Measurements from ENCODE around the gene CCDC187.
"Not testable (repeated sequence)": the region's sequence is repeated elsewhere in the genome, so short reads cannot be mapped to it uniquely, and the experiment has no call there.

The CCDC187 gene

DNA sequence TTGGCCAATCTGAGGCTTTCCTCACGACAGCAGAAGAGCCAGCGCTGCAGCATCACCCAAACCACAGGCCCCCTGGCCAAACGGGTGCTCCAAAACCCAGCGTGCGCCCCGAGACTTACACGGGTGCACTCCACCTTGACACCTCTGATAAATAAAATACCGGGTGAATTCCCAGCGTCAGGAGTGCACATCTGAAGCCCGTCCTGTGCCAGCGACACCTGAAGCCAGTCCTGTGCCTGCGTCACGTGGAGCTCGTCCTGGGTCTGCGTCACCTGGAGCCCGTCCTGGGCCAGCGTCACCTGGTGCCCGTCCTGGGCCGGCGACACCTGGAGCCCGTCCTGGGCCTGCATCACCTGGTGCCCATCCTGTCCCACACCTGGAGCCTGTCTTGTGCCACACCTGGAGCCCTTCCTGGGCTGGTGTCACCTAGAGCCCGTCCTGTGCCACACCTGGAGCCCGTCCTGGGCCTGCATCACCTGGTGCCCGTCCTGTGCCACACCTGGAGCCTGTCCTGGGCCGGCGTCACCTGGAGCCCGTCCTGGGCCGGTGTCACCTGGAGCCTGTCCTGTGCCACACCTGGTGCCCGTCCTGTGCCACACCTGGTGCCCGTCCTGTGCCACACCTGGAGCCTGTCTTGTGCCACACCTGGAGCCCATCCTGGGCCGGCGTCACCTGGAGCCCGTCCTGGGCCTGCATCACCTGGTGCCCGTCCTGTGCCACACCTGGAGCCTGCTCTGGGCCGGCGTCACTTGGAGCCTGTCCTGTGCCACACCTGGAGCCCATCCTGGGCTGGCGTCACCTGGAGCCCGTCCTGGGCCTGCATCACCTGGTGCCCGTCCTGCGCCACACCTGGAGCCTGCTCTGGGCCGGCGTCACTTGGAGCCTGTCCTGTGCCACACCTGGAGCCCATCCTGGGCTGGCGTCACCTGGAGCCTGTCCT, 67.2 kb downstream of the CCDC187 start:
- not testable (repeated sequence) for DNase-seq

DNA sequence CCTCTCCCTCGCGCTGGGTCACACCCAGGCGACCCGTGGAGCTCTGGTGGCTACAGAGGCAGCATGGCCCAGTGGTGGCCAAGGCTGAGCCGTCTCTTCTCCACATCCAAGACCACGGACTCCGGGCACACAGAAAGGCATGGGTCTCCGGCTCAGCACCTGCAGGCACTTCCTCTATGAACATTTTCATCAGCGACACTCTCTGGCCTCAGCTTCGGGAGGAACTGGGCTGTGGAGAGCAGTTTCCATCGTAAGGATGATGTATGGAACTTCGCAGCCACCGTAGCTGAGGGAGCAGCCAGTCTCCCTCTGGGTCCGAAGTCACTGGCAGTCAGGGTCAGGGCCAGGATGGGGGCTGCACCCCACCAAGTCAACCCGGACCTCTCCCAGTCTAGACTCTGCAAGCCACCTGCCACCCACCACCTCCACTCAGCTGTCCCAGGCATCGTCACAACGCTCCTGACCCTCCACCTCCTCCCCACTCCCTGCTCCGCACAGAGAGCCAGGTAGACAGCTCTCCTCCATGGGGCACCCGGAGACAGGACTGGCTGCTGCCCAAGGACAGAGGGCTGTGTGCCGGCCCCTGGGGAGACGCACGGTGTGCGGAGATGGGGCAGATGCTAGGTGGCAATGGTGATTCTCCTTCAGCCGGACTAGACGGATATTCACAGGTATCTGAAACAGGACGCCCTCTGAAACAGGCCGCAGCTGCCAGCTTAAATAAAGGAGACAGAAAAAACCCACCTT, 68.0 kb downstream of the CCDC187 start:
- DNase-seq = no peak

DNA sequence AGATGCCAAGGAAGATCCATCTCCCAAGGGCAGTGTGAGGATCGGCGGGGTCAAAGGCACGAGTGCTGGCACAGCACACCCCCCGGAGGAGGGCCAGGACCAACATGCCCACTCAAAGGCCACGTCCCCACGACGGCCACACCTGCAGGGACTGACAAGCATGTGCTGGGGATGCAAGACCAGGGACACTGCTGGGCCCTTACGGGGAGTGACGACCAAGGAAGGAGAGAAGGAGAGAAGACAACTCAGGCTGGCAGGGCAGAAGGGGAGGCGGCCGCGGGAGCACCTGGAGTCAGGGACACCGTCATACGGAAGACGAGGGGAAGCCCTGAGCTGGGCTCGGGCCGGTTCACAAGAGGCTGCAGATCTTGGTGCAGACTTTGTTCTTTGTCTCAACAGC, 68.7 kb downstream of the CCDC187 start:
- DNase-seq = no peak

DNA sequence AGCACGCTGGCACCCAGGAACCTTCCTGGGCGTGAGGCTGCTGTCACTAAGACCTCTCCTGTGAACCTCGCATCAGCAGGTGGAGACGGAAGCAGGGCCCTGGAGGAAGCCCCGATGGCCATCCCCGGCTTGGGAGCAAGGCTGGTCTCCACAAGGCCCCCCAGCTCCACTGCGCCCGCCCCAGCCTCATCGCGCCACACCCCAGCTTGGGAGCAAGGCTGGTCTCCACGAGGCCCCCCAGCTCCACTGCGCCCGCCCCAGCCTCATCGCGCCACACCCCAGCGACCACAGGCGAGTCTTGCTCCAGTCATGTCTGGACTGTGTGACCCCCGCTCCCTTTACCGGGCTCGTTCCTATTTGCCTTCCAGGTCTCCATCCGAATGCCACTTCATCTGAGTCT, 69.3 kb downstream of the CCDC187 start:
- DNase-seq = no peak

DNA sequence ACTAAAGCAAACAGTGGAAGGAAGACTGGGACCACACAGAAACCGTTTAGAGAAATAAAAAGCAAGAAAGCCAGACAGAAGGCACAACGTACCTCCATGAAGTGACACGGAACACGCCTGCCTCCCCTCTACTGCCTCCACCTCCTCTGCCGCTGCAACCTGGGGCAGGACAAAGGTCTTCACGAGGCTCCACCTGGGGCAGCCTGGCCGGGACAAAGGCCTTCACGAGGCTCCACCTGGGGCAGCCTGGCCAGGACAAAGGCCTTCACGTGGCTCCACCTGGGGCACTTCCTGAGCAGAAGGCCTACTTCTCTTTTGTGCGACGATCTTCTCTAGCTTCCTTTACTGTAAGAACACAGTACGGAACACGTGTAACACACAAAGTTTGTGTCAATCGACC, 70.0 kb downstream of the CCDC187 start:
- DNase-seq = no peak

DNA sequence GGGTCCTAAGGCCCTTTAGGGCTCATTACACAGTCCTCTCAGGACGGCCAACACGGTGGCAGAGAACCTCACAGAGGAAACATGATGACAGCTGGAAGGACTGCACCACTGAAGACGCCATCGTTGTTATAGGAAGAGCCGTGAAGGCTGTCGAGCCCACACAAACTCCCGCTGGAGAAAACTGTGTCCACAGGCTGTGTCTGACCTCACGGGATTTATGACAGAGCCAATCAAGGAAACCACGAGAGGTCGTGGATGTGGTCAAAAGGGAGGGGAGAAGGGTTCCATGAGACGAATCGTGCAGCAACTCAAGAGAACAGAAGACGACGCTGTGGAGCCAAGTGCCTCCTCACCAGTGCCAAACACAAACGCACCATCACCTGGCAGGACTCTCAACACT, 70.5 kb downstream of the CCDC187 start:
- no peak for DNase-seq

DNA sequence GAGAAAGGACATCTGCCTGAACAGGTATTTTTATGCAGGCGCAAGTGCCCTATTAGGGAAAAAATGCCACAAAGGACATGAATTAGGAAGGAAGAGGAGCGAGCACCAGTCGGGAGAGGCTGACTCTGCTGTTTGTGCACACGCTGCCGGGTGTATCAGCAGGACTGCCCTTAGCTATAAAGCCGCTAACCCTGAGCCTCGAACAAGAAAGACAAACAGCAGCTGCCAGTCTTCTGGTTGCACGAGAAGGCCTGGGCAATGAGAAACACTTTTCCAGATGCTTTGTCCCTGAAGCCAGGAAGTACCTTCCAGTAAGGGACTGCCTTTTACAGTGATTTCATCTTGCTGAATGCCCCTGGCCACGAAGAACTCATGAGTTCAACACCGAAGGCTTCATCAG, 70.9 kb downstream of the CCDC187 start:
- DNase-seq = no peak

DNA sequence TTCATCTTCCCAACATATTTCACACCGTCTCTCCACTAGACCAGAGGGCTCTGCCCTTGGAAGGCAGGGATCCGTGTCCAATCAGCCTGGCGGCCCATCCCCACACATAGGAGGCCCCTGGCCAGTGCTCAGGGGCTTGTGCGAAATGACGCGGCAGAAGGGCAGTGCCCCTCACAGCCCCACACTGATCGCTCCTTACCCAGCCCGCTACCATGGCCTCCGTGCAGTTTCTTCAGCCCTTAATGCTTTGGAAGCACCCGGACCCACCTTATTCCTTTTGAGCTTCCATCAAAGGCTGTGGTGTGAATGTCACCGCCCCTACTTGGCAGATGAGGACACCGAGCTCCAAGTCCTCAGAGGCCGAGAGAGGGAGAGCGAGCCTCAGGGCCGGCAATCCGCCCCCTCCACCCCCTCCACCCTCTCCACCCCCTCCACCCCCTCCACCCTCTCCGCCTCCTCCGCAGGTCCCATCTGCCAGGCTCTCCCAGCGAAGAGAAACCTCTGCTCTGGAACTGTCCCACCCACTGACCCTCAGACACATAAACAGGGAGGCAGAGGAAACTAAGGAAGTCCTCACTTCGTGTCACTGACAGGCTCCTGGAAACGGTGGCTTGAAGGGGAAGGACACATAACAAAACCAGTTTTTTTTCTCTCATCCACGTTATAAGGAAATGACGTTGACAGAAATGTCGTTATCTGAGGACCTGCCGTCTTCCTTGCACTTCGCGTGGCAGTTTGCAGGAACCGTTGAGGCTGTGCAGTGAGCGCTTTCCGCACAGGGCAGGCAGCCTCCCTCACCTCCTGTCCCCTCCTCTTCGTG, 72.2 kb downstream of the CCDC187 start:
- DNase-seq = no peak

DNA sequence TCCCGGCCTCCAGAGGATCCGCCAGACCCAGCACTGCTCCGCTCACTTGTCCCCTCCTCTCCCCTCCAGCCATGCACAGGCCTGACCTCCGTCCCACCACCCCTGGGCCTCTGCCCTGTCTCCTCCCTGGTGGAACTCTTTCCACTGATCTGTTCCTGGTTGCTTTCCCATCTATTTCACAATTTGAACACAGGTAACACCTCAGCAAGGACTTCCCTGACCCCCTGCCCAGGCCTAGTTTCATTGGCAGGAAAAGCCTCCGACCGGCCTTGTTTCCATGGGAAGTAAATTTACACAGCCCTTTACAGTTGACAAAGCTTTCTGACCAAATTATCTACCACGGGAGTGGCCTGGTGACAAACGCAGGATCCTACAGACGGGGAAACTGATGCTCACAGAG, 73.1 kb downstream of the CCDC187 start:
- no peak for DNase-seq

DNA sequence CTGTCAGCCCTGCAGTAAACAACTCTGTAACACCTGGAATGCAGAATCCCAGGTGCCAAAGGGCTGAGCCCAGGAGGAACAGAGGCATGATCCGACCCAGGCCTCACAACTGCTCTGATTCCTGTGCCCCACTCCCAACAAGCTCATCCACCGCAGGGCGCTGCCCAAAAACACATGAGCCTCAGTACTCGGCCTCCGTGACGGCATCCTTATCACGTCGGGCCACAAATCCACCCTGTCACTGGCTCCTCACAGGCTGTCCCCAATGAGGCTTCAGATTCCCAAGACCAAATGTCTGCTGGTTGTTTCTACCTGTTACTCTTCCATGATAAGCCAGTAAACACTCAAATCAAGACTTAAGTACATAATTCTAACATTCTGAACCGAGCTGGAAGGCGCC, 73.5 kb downstream of the CCDC187 start:
- DNase-seq = no peak

DNA sequence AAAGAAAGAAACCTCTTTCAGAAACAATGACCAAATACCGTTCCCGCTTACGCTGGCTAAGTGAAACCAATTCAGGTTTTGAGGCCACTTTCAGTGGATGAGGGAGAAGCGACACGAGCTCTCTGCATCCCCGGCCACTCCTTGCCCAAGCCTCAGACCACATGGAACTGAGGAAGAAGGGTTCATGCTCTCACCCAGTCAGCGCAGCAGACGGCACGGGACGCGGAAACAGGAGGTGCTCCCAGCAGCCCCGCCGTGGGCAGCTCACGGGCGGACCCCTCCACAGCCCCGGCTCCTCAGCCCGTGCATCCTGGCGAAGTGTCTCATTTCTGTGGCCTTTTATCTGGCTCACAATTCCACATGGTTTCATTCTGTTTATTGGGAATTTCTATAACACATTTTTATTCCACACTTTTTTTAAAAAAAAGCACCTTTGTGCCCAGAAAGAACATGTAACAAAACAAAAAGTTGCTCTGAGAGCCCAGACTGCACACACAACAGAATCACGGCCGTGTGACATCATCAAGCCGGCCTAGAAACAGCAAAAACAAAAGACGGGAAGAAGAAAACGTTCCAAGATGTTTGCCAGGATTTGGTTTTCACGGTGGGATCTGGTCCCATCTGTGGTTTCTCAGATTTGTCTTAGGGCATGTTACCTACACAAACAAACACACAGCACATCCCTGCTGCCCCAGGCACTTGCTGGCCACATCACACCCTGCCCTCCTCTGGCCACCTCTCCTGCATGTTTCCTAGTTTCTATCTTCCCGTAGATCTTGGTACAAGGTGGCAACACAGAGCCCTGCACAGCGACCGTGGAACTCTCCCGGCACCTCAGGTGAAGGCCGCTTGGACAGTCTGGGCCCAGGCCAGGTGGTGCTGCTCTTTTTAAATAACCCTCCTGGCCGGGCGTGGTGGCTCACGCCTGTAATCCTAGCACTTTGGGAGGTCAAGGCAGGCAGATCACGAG, 74.5 kb downstream of the CCDC187 start:
- DNase-seq = no peak

DNA sequence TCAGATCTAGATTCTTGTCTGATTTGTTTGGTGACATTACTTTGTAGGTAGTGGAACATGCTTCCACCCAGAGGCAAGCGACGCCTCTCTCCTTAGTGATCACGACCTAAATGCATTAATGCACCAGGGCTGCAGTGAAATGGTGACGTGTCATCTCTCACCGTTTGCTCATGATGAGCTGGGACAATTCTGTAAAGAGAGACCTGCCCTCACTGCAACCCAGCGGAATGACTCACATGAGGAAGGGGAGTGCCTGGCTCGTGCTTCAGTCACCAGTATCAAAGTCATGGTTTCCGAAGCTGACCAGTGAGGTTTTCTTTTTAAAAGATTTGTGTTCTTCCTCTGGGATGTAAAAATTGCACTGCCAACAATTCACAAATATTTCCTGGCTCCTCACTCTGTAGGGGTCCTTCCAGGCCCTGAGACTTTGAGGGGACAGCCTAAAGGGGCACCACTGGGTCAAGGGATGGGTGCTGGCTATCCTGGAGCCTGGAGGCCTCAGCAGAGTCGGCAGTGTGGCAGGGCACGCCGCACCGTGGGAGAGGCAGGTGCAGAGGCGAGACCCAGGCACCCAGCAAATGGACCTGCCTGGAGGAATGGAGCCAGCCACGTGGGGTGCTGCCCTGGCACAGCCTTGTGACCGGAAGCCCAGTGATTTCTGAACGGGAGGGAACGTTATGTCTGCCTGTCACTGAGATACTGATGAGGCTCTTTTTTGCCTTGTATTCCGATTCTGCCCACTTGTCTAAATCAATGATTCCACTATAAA, 75.6 kb downstream of the CCDC187 start:
- DNase-seq = peak; percentile 85

DNA sequence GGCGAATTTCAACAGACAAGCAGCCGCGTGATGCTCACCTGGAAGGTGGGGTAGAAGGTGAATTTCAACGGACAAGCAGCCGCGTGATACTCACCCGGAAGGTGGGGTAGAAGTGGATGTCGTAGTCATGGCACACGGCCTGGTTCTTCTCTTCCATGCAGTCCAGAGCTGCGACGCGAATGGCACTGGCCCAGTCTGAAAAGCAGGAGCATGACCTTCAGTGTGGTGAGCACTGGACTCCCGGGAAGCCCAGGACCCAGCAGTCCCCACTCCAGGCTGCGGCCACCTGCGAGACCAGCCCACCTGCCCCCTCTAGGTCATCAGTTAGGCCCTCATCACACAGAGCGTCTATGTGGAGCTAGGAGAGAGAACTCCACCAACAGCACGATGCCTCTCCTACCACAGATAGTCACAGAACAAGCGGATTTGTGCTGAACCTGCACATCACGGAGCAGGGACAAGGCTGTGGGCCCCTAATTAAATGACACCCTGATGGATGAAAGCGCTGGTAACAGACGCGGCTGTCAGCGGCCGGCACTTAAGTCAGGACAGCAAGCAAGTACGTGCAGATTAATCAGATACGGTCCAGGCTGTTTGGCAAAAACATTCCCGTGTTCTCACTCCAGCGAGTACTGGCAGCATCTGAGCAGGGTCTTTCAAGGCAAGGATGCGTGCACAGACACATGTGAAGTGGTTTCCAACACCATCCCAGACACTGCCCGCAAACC, 77.0 kb downstream of the CCDC187 start:
- no peak for DNase-seq

DNA sequence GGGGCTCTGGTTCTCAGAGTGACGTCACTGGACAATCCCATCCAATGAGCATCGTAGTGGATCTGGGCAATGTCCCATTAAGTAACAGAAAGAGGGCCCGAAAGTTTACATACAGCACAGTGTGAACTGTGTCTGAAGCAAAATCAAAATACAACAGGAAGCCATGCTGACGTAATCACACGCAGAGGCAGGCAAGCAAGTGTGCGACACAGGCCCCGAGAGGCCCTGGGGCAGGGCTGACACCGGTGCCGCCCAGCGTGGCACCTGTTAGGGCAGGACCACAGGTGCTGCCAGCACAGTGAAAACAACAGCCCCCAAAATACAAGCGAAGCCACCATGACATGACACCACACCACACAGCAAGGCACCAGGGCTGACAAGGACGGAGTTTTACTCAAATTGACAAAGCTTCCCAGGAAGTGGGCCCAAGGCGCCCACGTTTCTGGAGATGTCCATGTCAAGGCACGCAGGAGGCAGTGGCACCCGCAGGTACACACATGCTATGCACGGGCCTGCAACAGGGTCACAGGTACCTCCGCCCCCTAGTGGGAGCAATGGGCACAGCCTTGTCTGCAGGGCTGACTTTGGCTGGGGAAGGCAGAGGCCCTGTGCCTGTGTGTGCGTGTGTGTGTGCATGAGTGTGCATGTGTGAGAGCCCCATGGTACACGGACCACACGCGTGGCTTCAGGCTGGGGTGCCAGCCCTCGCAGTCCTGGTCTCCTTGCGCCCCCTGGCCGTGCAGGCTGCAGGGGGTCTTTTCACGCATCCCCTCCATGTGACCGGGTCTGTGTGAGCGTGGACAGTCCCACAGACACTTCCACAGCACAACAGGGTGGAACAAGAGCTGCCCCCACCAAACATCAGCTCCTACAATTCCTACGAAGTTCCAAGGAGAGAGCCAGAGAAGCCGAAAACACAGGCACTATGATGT, 77.9 kb downstream of the CCDC187 start:
- peak; percentile 44 for DNase-seq

DNA sequence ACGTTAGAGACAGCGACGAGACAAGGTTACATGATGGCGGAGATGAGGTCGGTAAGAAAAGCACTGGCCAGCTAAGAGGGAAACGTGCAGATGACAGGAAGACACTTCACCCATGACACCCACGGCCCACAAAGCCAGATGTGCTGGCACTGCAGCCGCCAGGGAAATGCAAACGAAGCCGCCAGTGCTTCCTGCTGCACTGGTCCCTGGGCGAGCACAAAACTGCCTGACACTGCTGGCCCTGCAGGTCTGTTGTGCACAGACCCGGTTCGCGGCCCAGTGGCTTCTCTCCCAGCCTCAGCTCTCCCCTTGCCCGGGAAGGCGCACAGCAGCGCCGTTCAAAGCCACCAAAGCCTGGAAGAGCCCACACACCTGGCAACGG, 78.5 kb downstream of the CCDC187 start:
- no peak for DNase-seq

DNA sequence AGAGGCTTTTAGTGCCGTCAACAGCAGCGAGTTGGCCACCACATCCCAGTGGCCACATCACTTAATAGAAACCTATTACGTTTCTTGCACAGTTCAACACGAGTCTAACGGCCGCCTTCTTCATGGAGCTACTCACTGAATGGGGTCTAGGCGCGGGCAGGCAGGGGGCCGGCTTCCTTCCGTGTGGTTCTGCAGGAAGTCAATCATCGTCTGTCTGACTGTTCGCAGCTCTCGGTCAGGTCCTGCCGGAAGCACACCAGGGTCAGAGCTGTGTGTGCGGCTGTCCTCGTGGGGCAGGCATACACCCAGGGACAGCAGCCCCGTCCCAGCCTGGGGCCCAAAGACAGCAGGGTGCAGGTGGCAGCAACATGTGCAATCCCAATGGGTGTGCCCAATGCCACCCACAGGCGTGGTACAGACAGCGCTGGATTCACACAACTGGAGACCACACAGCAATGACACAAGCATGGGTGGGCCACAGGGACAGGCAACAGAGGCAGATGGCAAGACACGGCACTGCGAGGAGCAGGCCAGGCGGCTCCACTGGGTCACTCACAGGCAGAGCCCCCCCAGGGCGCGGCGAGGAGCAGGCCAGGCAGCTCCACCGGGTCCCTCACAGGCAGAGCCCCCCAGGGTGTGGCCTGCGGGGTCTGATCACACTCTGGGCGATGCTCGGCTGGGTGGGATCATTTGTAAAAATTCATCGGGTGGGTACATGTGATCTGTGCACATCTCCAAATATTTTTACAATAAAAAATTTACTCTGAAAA, 79.8 kb downstream of the CCDC187 start:
- DNase-seq = no peak

DNA sequence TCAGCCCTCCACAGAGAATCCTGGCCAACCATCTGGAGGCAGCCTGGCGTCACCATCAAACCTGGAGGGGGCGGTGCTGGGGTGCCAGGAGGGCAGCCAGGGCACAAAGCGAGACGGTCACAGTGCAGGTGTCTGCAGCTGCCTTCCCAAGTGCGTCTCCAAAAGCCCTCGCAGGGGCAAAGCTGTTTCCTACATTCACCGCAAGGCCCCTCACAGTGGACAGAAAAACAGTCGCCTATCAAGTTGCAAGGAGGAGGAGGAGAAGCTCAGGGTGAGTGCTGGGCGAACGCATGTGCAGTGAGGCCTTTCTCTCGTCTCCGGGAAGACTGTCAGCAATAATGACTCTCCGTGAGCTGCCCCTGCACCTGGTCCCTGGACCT, 81.0 kb downstream of the CCDC187 start:
- no peak for DNase-seq

DNA sequence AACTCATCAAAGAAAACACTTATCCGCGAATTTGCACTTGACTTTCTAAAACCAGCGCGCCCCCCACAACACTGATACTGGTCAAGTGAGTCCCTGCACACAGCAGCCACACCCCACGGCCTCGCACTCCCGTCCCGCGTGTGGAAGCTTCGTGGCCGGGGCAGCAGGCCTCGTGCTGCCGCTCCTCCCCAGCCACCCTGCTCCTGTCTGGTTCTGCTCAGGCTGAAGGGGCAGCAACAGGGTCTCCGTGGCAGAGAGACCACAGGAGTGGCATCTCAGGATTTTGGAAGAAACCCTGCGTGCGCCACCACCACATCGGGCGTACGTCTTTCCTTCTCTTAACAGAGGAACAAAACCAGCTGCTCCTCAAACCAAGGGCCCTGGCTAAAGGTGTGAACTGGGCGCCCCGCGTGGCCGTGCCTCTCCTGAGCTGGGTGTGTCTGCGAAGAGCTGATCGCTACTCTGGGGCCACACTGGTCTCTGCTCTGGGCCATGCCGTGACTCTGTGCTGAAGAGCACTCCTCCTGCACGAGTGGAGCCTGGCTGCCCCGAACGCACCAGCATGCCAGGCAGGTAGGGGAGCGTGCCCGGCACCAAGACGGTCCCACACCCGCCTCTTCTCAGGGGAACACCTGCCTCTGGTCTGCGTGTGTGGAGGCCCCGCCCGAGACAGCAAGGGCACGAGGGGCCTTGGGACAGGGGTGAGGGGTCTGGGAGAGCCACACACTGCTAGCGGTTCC, 81.6 kb downstream of the CCDC187 start:
- DNase-seq = no peak
